Trophoblast cell (in vitro differentiated cells and primary cell): Measurements from ENCODE around the gene MED12.
A peak's percentile ranks its signal among the peaks of the same experiment; 100 is the strongest.

Experiments used
- DNase-seq, 2 donors: peaks; one replicate each; pipeline ENCODE4 v3.0.0-alpha.2; 2016
- H2AFZ ChIP-seq: 2 replicates; pipeline ENCODE4 v1.6.1; 2013; ENCODE audit warnings: low read length, moderate library complexity, mild to moderate bottlenecking; ENCODE audit not compliant: insufficient read depth, poor library complexity
- H2AK5ac ChIP-seq: 2 replicates; pipeline ENCODE4 v1.6.1; 2013; ENCODE audit warnings: mild to moderate bottlenecking, low read length
- H2BK120ac ChIP-seq: 2 replicates; pipeline ENCODE4 v1.6.1; 2013; ENCODE audit warnings: low read length, mild to moderate bottlenecking, moderate library complexity; ENCODE audit not compliant: insufficient read depth, poor library complexity
- H2BK12ac ChIP-seq: 2 replicates; pipeline ENCODE4 v1.6.1; 2013; ENCODE audit warnings: mild to moderate bottlenecking, low read length, moderate library complexity
- H2BK5ac ChIP-seq: 2 replicates; pipeline ENCODE4 v1.6.1; 2013; ENCODE audit warnings: low read length, low read depth, moderate library complexity, mild to moderate bottlenecking; ENCODE audit not compliant: poor library complexity
- H3K14ac ChIP-seq: 2 replicates; pipeline ENCODE4 v1.6.1; 2013; ENCODE audit warnings: mild to moderate bottlenecking, low read length
- H3K18ac ChIP-seq: 2 replicates; pipeline ENCODE4 v1.6.1; 2013; ENCODE audit warnings: mild to moderate bottlenecking, low read length
- H3K23ac ChIP-seq: 2 replicates; pipeline ENCODE4 v1.6.1; 2013; ENCODE audit warnings: low read length
- H3K27ac ChIP-seq: 2 replicates; pipeline ENCODE4 v1.5.1; 2013; ENCODE audit warnings: low read depth, mild to moderate bottlenecking, inconsistent platforms, low read length, moderate library complexity
- H3K27me3 ChIP-seq: 2 replicates; pipeline ENCODE4 v1.6.1; 2013; ENCODE audit warnings: inconsistent platforms, mild to moderate bottlenecking, low read length, moderate library complexity; ENCODE audit not compliant: insufficient read depth
- H3K36me3 ChIP-seq, 2 experiments: 1 replicate in 1 of 2; 2 replicates in 1 of 2; pipeline ENCODE4 v1.6.1; 2013; ENCODE audit warnings: low read length in 2 of 2, mild to moderate bottlenecking in 2 of 2, moderate library complexity in 1 of 2; ENCODE audit not compliant: insufficient read depth in 2 of 2, control insufficient read depth in 1 of 2
- H3K4ac ChIP-seq: 2 replicates; pipeline ENCODE4 v1.6.1; 2013; ENCODE audit warnings: low read depth, mild to moderate bottlenecking, low read length, moderate library complexity
- H3K4me1 ChIP-seq, 2 experiments: 1 replicate in 1 of 2; 2 replicates in 1 of 2; pipeline ENCODE4 v1.6.1; 2013; ENCODE audit warnings: low read length in 2 of 2, mild to moderate bottlenecking in 2 of 2, moderate library complexity in 1 of 2; ENCODE audit not compliant: insufficient read depth in 2 of 2, control insufficient read depth in 1 of 2
- H3K4me2 ChIP-seq: 2 replicates; pipeline ENCODE4 v1.6.1; 2013; ENCODE audit warnings: inconsistent platforms, mild to moderate bottlenecking, low read length, moderate library complexity
- H3K4me3 ChIP-seq: 2 replicates; pipeline ENCODE4 v1.5.1; 2013; ENCODE audit warnings: mild to moderate bottlenecking, low read depth, low read length, inconsistent platforms
- H3K79me1 ChIP-seq: one replicate; pipeline ENCODE4 v1.6.1; 2013; ENCODE audit warnings: low read length
- H3K79me2 ChIP-seq: 2 replicates; pipeline ENCODE4 v1.6.1; 2013; ENCODE audit warnings: low read length, mild to moderate bottlenecking; ENCODE audit not compliant: control insufficient read depth, insufficient read depth, poor library complexity
- H3K9ac ChIP-seq: 2 replicates; pipeline ENCODE4 v1.6.1; 2013; ENCODE audit warnings: mild to moderate bottlenecking, low read length
- H3K9me3 ChIP-seq: 2 replicates; pipeline ENCODE4 v1.6.1; 2013; ENCODE audit warnings: low read depth, mild to moderate bottlenecking, control low read depth, inconsistent platforms, low read length; ENCODE audit not compliant: insufficient read depth
- H4K12ac ChIP-seq: 2 replicates; pipeline ENCODE4 v1.6.1; 2013; ENCODE audit warnings: low read depth, mild to moderate bottlenecking, low read length, moderate library complexity
- H4K8ac ChIP-seq: 2 replicates; pipeline ENCODE4 v1.6.1; 2013; ENCODE audit warnings: low read depth, mild to moderate bottlenecking, low read length, moderate library complexity
- H4K91ac ChIP-seq: one replicate; pipeline ENCODE4 v1.6.1; 2013; ENCODE audit warnings: low read depth, mild to moderate bottlenecking, low read length, moderate library complexity
- WGBS: extraction: QIAGEN DNeasy Blood & Tissue Kit; methylation state at CpG from one replicate; pipeline ENCODE4 v1.1.7; 2013; ENCODE audit warnings: missing lambda C conversion rate; ENCODE audit not compliant: insufficient read length, insufficient coverage; ENCODE audit errors: extremely low coverage; 5-methylcytosine and 5-hydroxymethylcytosine counted together

MED12 gene

GRCh38 chrX:71182871-71183270 lies 64.5 kb downstream of the MED12 start:
- H3K27ac ChIP-seq: no peak overlapping the region
- peak overlapping the region; percentile 32 for H2AFZ ChIP-seq
- no peak overlapping the region for H2BK120ac ChIP-seq
- H3K4ac ChIP-seq: no peak overlapping the region
- H4K8ac ChIP-seq: peak overlapping the region; percentile 88
- H3K4me2 ChIP-seq: peak overlapping the region; percentile 63
- peaks cover 9% of the 10 kb centered on the region for H3K79me1 ChIP-seq
- H3K23ac ChIP-seq: no peak overlapping the region
- H2BK5ac ChIP-seq: peak overlapping the region; percentile 80
- peaks cover 2% of the 10 kb centered on the region for H3K79me2 ChIP-seq
- H4K12ac ChIP-seq: no peak overlapping the region
- peak overlapping the region; percentile 15 for H3K14ac ChIP-seq
- H3K27me3 ChIP-seq: no peaks in the 10 kb centered on the region
- H2AK5ac ChIP-seq: peak overlapping the region; percentile 23
- H4K91ac ChIP-seq: peak overlapping the region; percentile 84
- no peak overlapping the region for H3K18ac ChIP-seq
- peak overlapping the region; percentile 38 for H2BK12ac ChIP-seq
- DNase-seq: no peak
- H3K9ac ChIP-seq: no peak overlapping the region
- no CpG with 5 or more reads among the region's 2 CpGs for WGBS
- no peaks in the 10 kb centered on the region for H3K36me3 ChIP-seq
- peaks cover 4 to 11% of the 10 kb centered on the region in 2 experiments for H3K4me1 ChIP-seq
- no peaks in the 10 kb centered on the region for H3K9me3 ChIP-seq
- H3K4me3 ChIP-seq: no peak overlapping the region

- Histone ChIP-seq H3K23ac (no peak overlapping the region), H3K4me3 (no peak overlapping the region), H3K27me3 (no peaks in the 10 kb centered on the region), H4K12ac (no peak overlapping the region), H2BK12ac (no peak overlapping the region), H3K9me3 (no peaks in the 10 kb centered on the region), H3K27ac (peak overlapping the region; percentile 4), H3K4me2 (peak overlapping the region; percentile 19), H3K79me1 (peaks cover 9% of the 10 kb centered on the region), H2AFZ (peak overlapping the region; percentile 32), H3K9ac (no peak overlapping the region), H2BK120ac (no peak overlapping the region), H3K4me1 (peaks cover 4 to 9% of the 10 kb centered on the region in 2 experiments), H4K91ac (peak overlapping the region; percentile 37), H3K36me3 (no peaks in the 10 kb centered on the region), H2BK5ac (no peak overlapping the region), H3K14ac (no peak overlapping the region), H3K79me2 (peaks cover 2% of the 10 kb centered on the region), H2AK5ac (no peak overlapping the region), H3K18ac (no peak overlapping the region), H4K8ac (peak overlapping the region; percentile 60), H3K4ac (no peak overlapping the region)
- peak in 1 of 2 donors; percentile 27 for DNase-seq
- WGBS: no CpG with 5 or more reads among the region's 6 CpGs
Observed at GRCh38 chrX:71183341-71183740, 64.9 kb downstream of the MED12 start.

GRCh38 chrX:71184092-71184491 lies 65.7 kb downstream of the MED12 start:
- Histone ChIP-seq H3K18ac (no peak overlapping the region), H2AFZ (no peak overlapping the region), H3K4me2 (no peak overlapping the region), H3K23ac (no peak overlapping the region), H3K14ac (no peak overlapping the region), H2BK12ac (no peak overlapping the region), H2BK120ac (no peak overlapping the region), H3K9ac (no peak overlapping the region), H3K4me1 (peaks cover 4 to 9% of the 10 kb centered on the region in 2 experiments), H3K27ac (peak overlapping the region; percentile 4), H3K4ac (no peak overlapping the region), H3K79me1 (peaks cover 9% of the 10 kb centered on the region), H4K12ac (no peak overlapping the region), H3K36me3 (no peaks in the 10 kb centered on the region), H2BK5ac (peak overlapping the region; percentile 13), H3K79me2 (peaks cover 2% of the 10 kb centered on the region), H3K9me3 (no peaks in the 10 kb centered on the region), H3K4me3 (no peak overlapping the region), H3K27me3 (no peaks in the 10 kb centered on the region), H2AK5ac (no peak overlapping the region), H4K91ac (no peak overlapping the region), H4K8ac (no peak overlapping the region)
- WGBS: no CpG with 5 or more reads among the region's 5 CpGs
- DNase-seq: no peak

GRCh38 chrX:71184803-71185495 lies 66.6 kb downstream of the MED12 start:
- Histone ChIP-seq H4K91ac (no peak overlapping the region), H4K8ac (no peak overlapping the region), H2BK5ac (no peak overlapping the region), H3K14ac (no peak overlapping the region), H3K79me2 (peaks cover 2% of the 10 kb centered on the region), H3K27ac (no peak overlapping the region), H3K4ac (no peak overlapping the region), H3K4me1 (peaks cover 4 to 9% of the 10 kb centered on the region in 2 experiments), H3K9ac (no peak overlapping the region), H3K27me3 (no peaks in the 10 kb centered on the region), H3K4me3 (no peak overlapping the region), H3K4me2 (no peak overlapping the region), H3K18ac (no peak overlapping the region), H2AK5ac (no peak overlapping the region), H3K36me3 (no peaks in the 10 kb centered on the region), H2AFZ (no peak overlapping the region), H3K9me3 (no peaks in the 10 kb centered on the region), H4K12ac (no peak overlapping the region), H3K79me1 (peaks cover 9% of the 10 kb centered on the region), H2BK12ac (no peak overlapping the region), H2BK120ac (no peak overlapping the region), H3K23ac (no peak overlapping the region)
- WGBS: no CpG with 5 or more reads among the region's 4 CpGs
- no peak for DNase-seq
